ENCODE measurements around the gene EDARADD.

GRCh38 chr1:236458996-236459395, 64.9 kb downstream of the EDARADD start:
- TF ChIP-seq CTCF (IDR thresholded peaks at IDR 0.05) (no peak), POLR2A (IDR thresholded peaks at IDR 0.05) (no peak), EP300 (IDR thresholded peaks at IDR 0.05) (no peak)

All from ovary (tissue), 3 donors.